OCI-LY7 (cell line): ENCODE results near the gene FHL3. TPM values are rescaled to one million over a fixed set of nuclear protein-coding genes. Genes with fewer than 3 reads are reported as not detected.

Experiments
- BruUV-seq: library from RNA; stranded (reverse); fragments of 400-500 nt; replicated peaks from 2 replicates; lab custom pipeline; 2021; lab: Mats Ljungman, UMichigan
- CTCF ChIA-PET: fragments of 300-600 bp; sonication (Branson Sonifier 250); formaldehyde crosslinking; loops from one replicate; lab custom pipeline; 2022; ENCODE audit warnings: antibody characterized with exemption; ENCODE audit not compliant: unreplicated experiment; lab: Charles Lee
- POLR2A ChIA-PET: fragments of 300-600 bp; sonication (Branson Sonifier 250); formaldehyde crosslinking; loops from one replicate; lab custom pipeline; 2022; ENCODE audit warnings: antibody characterized with exemption; lab: Charles Lee
- DNase-seq: peaks from one replicate; pipeline ENCODE4 v3.0.0-alpha.2; 2015; ENCODE audit warnings: low spot score
- H2AFZ ChIP-seq: fragments of 200-600 bp; sonication (generic), shearing (Covaris generic); 2 replicates; pipeline ENCODE4 v1.6.1; 2014; ENCODE audit warnings: mild to moderate bottlenecking, antibody characterized with exemption, low read length, moderate library complexity
- H3K27ac ChIP-seq: fragments of 200-600 bp; sonication (generic); 2 replicates; pipeline ENCODE4 v1.5.1; 2014; ENCODE audit warnings: mixed run types, low read depth, mild to moderate bottlenecking, moderate library complexity, low read length, inconsistent platforms; ENCODE audit not compliant: poor library complexity, severe bottlenecking
- H3K36me3 ChIP-seq: fragments of 200-600 bp; sonication (generic); 2 replicates; pipeline ENCODE4 v1.6.1; 2014; ENCODE audit warnings: mild to moderate bottlenecking, antibody characterized with exemption, low read length, moderate library complexity, mixed read lengths; ENCODE audit not compliant: insufficient read depth
- H3K4me1 ChIP-seq: fragments of 200-600 bp; sonication (generic); 2 replicates; pipeline ENCODE4 v1.5.1; 2014; ENCODE audit warnings: mild to moderate bottlenecking, low read length; ENCODE audit not compliant: insufficient read depth, poor library complexity, severe bottlenecking
- H3K4me2 ChIP-seq: fragments of 200-600 bp; sonication (generic); 2 replicates; pipeline ENCODE4 v1.6.1; 2014; ENCODE audit warnings: mild to moderate bottlenecking, low read length
- H3K4me3 ChIP-seq: fragments of 200-600 bp; sonication (generic); 2 replicates; pipeline ENCODE4 v1.5.1; 2014; ENCODE audit warnings: mild to moderate bottlenecking, low read depth, low read length; ENCODE audit not compliant: poor library complexity, severe bottlenecking
- H3K79me2 ChIP-seq: fragments of 200-600 bp; sonication (generic); 2 replicates; pipeline ENCODE4 v1.6.1; 2016; ENCODE audit warnings: low read depth, mild to moderate bottlenecking, low read length, moderate library complexity, mixed read lengths; ENCODE audit not compliant: insufficient read depth
- H3K9me2 ChIP-seq: fragments of 200-600 bp; sonication (generic); 2 replicates; pipeline ENCODE4 v1.6.1; 2016; ENCODE audit warnings: mild to moderate bottlenecking, low read length, mixed read lengths; ENCODE audit not compliant: insufficient read depth
- H3K9me3 ChIP-seq: fragments of 200-600 bp; sonication (generic); 2 replicates; pipeline ENCODE4 v1.6.1; 2014; ENCODE audit warnings: mild to moderate bottlenecking, mixed run types, low read length, mixed read lengths
- H4K20me1 ChIP-seq: fragments of 200-600 bp; sonication (generic); 2 replicates; pipeline ENCODE4 v1.6.1; 2014; ENCODE audit warnings: mild to moderate bottlenecking, antibody characterized with exemption, low read length, moderate library complexity, mixed read lengths; ENCODE audit not compliant: insufficient read depth
- EZH2phosphoT487 ChIP-seq: fragments of 200-600 bp; sonication (generic); IDR thresholded peaks from 2 replicates; pipeline ENCODE4 v1.6.1; 2018; ENCODE audit warnings: low read depth, borderline replicate concordance, mild to moderate bottlenecking, mixed run types, antibody characterized with exemption, low read length, moderate library complexity, mixed read lengths
- intact Hi-C: fragments of 100-400 bp; cut with micrococcal nuclease; formaldehyde crosslinking; loops from one replicate; pipeline ENCODE4 v1.10.0; 2022; ENCODE audit not compliant: unreplicated experiment
- total RNA-seq, 2 experiments: library from RNA; depleted of rRNA in 1 of 2; stranded (reverse); fragments of >200 nt in 1 of 2; shearing (Covaris generic) in 1 of 2; gene quantifications; 2 replicates each; pipeline ENCODE4 v1.2.3, GENCODE V29; 2014 to 2022
- TF ChIP-seq, protein P1 (sequence below): fragments of 200-600 bp; sonication (generic); conservative IDR thresholded peaks from 2 replicates; pipeline ENCODE4 v1.5.1; 2014; ENCODE audit warnings: mild to moderate bottlenecking, antibody characterized with exemption, low read length, moderate library complexity, mixed read lengths

The FHL3 gene
- total RNA-seq, 2 experiments from 2014 or later, result 0.63 to 1.8 TPM

DNA sequence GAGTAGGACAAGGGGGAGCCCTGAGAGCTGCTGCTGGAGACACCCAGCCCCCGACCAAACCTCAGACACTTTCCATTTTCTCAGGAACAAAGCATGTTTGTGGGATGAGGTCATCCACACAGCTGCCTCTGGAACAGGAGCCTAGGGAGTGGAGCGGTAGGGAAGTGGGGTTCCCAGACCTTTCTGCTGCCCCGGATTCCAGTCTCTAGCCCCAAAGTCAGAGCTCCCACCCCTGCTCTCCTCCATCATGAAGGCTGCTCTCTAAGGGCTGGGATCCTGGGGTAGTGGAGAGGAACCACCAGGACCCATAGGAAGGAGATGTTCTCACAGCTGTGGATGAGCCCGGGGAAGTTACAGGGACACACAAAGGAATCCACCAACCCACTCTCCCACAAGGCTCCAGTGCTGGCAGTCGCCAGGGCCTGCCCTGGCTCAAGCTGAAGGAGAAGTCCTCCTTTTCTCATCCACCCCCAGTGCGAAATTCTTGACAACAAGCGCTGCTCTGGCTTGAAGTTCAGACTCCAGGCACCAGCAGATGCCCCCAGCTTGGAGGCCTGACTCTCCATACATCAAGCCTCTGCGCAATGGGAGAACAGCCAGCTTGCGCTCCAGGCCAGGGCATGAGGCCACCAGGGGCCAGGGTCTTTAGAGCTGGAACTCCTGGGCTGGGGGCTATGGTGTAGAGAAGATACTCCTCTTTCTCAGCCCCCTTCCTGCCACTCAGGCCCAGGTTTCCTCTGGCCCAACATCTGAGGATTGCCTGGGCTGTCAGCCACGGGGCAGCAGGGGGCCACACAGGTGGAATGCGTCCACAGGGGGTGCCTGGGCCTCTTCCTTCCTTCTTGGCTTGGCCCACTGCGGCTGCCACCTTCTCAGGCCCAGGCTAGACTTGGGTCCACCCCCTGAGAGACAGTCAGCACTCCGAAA is 4.5 kb downstream of the FHL3 start:
- Histone ChIP-seq H3K4me2 (no peak overlapping the region), H3K4me3 (no peak overlapping the region), H3K9me2 (no peaks in the 10 kb centered on the region), H2AFZ (peak overlapping the region; percentile 97), H3K36me3 (no peaks in the 10 kb centered on the region), H3K4me1 (peaks cover 42% of the 10 kb centered on the region), H4K20me1 (no peaks in the 10 kb centered on the region), H3K9me3 (no peaks in the 10 kb centered on the region), H3K27ac (no peak overlapping the region), H3K79me2 (no peaks in the 10 kb centered on the region)
- intact Hi-C loops, result no loop called here
- BruUV-seq, result no TSS peak
- CTCF ChIA-PET, result no interaction called here
- POLR2A ChIA-PET, result interaction anchor here (0.5 to 2.0 kb wide), 4 partner anchors 11 to 603 kb away, joined by 3 to 6 read pairs (median 3); no protein-coding TSS in a partner anchor
- no peak for DNase-seq
- TF ChIP-seq, protein P1, sequence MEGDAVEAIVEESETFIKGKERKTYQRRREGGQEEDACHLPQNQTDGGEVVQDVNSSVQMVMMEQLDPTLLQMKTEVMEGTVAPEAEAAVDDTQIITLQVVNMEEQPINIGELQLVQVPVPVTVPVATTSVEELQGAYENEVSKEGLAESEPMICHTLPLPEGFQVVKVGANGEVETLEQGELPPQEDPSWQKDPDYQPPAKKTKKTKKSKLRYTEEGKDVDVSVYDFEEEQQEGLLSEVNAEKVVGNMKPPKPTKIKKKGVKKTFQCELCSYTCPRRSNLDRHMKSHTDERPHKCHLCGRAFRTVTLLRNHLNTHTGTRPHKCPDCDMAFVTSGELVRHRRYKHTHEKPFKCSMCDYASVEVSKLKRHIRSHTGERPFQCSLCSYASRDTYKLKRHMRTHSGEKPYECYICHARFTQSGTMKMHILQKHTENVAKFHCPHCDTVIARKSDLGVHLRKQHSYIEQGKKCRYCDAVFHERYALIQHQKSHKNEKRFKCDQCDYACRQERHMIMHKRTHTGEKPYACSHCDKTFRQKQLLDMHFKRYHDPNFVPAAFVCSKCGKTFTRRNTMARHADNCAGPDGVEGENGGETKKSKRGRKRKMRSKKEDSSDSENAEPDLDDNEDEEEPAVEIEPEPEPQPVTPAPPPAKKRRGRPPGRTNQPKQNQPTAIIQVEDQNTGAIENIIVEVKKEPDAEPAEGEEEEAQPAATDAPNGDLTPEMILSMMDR, result no peak
- TF ChIP-seq EZH2phosphoT487, result no peak

DNA sequence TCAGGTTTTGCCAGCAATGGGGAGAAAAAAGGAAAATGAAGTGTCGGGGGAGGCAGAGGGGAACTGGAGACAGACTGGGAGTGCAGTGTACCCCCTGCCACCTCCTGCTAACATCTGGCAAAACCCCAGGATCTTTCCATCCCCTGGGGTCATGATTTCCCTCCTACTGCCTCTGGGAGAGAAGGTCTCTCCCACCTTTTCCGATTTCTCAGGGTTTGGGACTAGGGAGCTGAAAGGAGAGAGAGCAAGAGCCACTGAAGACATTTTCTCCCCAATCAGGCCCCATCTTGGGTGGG is 5.1 kb downstream of the FHL3 start:
- Histone ChIP-seq H3K27ac (no peak overlapping the region), H3K4me3 (no peak overlapping the region), H3K4me1 (peaks cover 48% of the 10 kb centered on the region), H3K9me3 (no peaks in the 10 kb centered on the region), H3K4me2 (peak overlapping the region; percentile 46; the same call in 1 of the 2 replicates), H2AFZ (peak overlapping the region; percentile 97), H3K79me2 (no peaks in the 10 kb centered on the region), H4K20me1 (no peaks in the 10 kb centered on the region), H3K36me3 (no peaks in the 10 kb centered on the region), H3K9me2 (no peaks in the 10 kb centered on the region)
- TF ChIP-seq, protein P1, result no peak
- TF ChIP-seq EZH2phosphoT487, result no peak
- no TSS peak for BruUV-seq
- intact Hi-C loops, result no loop called here
- POLR2A ChIA-PET, result interaction anchor here (0.5 kb wide), 2 partner anchors 49 to 73 kb away, joined by 3 read pairs; no protein-coding TSS in a partner anchor
- CTCF ChIA-PET, result no interaction called here
- DNase-seq, result no peak
